Measurements from ENCODE around the gene DHRS13. TPM values are rescaled to one million over a fixed set of nuclear protein-coding genes. Genes with fewer than 3 reads are reported as not detected.
"Not testable (repeated sequence)": the region's sequence is repeated elsewhere in the genome, so short reads cannot be mapped to it uniquely, and the experiment has no call there.

The DHRS13 gene
- total RNA-seq, 4 donors from 2014 or later = 0.26 to 17.4 (median 13.6) TPM

GRCh38 chr17:28879886-28880571 is 22.9 kb downstream of the DHRS13 start:
- no peak overlapping the region for H3K27ac ChIP-seq
- H3K36me3 ChIP-seq = no peaks in the 10 kb centered on the region
- DNase-seq = no peak
- H3K4me3 ChIP-seq = no peak overlapping the region
- no peaks in the 10 kb centered on the region for H3K9me3 ChIP-seq
- intact Hi-C loops (cut with DNase I; ENCODE audit: low total_unique reads) = no loop called here
- H3K4me1 ChIP-seq = no peaks in the 10 kb centered on the region
- H3K27me3 ChIP-seq = no peaks in the 10 kb centered on the region
- TF ChIP-seq POLR2A (IDR thresholded peaks at IDR 0.05) (no peak), CTCF (IDR thresholded peaks at IDR 0.05) (no peak)

- H3K36me3 ChIP-seq = no peaks in the 10 kb centered on the region
- TF ChIP-seq POLR2A (IDR thresholded peaks at IDR 0.05) (no peak), CTCF (IDR thresholded peaks at IDR 0.05) (peak in 2 of 4 experiments; percentile 10 to 18)
- no peaks in the 10 kb centered on the region for H3K4me1 ChIP-seq
- H3K27ac ChIP-seq = no peak overlapping the region
- no peak overlapping the region for H3K4me3 ChIP-seq
- no peaks in the 10 kb centered on the region for H3K9me3 ChIP-seq
- no peaks in the 10 kb centered on the region for H3K27me3 ChIP-seq
- intact Hi-C loops (cut with DNase I; ENCODE audit: low total_unique reads) = no loop called here
- no peak for DNase-seq
Observed at GRCh38 chr17:28878981-28879380, 23.9 kb downstream of the DHRS13 start.

- DNase-seq = no peak
- H3K4me3 ChIP-seq = no peak overlapping the region
- H3K9me3 ChIP-seq = no peaks in the 10 kb centered on the region
- intact Hi-C loops (cut with DNase I; ENCODE audit: low total_unique reads) = no loop called here
- no peaks in the 10 kb centered on the region for H3K36me3 ChIP-seq
- no peaks in the 10 kb centered on the region for H3K27me3 ChIP-seq
- H3K27ac ChIP-seq = no peak overlapping the region
- TF ChIP-seq CTCF (IDR thresholded peaks at IDR 0.05) (no peak), POLR2A (IDR thresholded peaks at IDR 0.05) (no peak)
- no peaks in the 10 kb centered on the region for H3K4me1 ChIP-seq
Observed at GRCh38 chr17:28878158-28878910, 24.5 kb downstream of the DHRS13 start.

DNA sequence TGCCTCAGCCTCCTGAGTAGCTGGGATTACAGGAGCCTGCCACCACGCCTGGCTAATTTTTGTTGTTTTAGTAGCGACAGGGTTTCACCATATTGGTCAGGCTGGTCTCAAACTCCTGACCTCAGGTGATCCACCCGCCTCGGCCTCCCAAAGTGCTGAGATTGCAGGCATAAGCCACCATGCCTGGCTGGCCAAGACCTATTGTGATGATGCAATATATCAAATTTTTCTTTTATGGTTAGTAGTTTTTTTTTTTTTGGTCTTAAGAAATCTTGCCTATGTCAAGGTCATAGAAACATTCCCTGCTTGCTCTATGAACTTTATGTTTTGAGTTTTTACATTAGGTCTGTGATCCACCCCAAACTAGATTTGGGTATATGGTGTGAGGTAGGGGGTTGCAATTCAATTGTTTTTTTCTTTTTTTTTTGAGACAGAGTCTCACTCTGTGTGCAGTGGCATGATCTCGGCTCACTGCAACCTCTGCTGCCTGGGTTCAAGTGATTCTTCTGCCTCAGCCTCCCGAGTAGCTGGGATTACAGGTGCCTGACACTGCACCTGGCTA is 25.6 kb downstream of the DHRS13 start:
- intact Hi-C loops (cut with DNase I; ENCODE audit: low total_unique reads) = not testable (repeated sequence)

GRCh38 chr17:28875848-28876550 is 26.9 kb downstream of the DHRS13 start:
- no peak overlapping the region for H3K4me3 ChIP-seq
- H3K36me3 ChIP-seq = no peaks in the 10 kb centered on the region
- no peak overlapping the region for H3K27ac ChIP-seq
- DNase-seq = no peak
- TF ChIP-seq POLR2A (IDR thresholded peaks at IDR 0.05) = no peak
- intact Hi-C loops (cut with DNase I; ENCODE audit: low total_unique reads) = no loop called here
- no peaks in the 10 kb centered on the region for H3K27me3 ChIP-seq
- no peaks in the 10 kb centered on the region for H3K4me1 ChIP-seq
- H3K9me3 ChIP-seq = no peaks in the 10 kb centered on the region

More for the DNA sequence above, 25.6 kb downstream of the DHRS13 start:
- not testable (repeated sequence) for H3K4me1 ChIP-seq, H3K27ac ChIP-seq, H3K4me3 ChIP-seq, H3K36me3 ChIP-seq, H3K9me3 ChIP-seq, DNase-seq, H3K27me3 ChIP-seq
